ENCODE results near the gene PHF21B. TPM values are rescaled to one million over a fixed set of nuclear protein-coding genes. Genes with fewer than 3 reads are reported as not detected.

Gene PHF21B
- polyA plus RNA-seq, 1 donor (not counting 4 experiments of a cell fraction or from before 2014, with no cell fraction given), result not detected

DNA sequence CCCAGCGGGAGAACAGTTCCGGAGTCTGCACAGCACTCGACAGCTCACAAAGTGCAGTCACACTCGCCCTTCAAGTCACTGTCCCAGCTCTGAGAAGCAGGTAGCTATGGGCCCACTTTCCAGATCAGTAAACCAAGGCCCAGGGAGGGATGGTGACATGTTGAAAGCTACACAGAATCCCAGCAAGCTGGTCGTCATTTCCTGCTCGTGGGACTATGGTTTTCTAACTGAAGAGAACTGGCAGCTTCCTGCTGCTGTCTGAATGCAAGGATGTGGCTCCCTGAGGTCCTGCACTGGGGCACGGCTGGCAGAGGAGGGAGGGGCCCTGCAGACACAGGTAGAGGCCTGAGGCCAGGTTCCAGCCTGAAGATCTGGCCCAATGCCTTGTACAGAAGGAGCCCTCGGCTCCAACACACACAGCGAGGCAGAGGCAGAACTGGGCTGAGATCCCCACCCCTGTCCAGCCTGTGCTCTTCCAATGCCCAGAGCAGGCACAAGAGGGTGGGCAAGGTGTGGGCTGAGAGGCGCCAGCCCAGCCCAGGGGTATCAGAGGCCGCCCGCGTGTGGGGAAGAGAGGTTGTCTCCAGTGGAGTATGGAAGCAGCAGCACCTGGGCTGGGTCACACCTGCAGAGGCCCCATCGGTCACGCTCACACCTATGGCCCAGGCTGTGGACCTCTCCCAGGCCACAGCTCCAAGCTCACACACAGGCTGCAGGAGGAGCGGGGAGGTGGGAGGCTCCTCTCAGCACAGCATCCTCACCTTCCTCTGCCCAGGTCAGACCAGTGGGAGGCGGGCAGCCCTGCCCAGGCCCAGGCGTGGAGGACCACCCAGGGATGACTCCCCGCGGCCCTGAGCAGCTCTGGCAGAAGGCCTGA, 119.2 kb downstream of the PHF21B start:
- no peak overlapping the region for H3K9ac ChIP-seq (ENCODE audit: control insufficient read depth, extremely low read depth, insufficient read depth, low read length)
- H3K79me2 ChIP-seq (ENCODE audit: control insufficient read depth, insufficient read depth, low read length), result no peaks in the 10 kb centered on the region
- no peaks in the 10 kb centered on the region for H3K9me1 ChIP-seq (ENCODE audit: control insufficient read depth, extremely low read depth, insufficient read depth, low read length)
- peaks cover 16% of the 10 kb centered on the region for H3K27me3 ChIP-seq (ENCODE audit: control insufficient read depth, extremely low read depth, insufficient read depth, low read length)
- TF ChIP-seq EZH2 (IDR thresholded peaks at IDR 0.05; ENCODE audit: low read length), result no peak
- TF ChIP-seq, protein P1, sequence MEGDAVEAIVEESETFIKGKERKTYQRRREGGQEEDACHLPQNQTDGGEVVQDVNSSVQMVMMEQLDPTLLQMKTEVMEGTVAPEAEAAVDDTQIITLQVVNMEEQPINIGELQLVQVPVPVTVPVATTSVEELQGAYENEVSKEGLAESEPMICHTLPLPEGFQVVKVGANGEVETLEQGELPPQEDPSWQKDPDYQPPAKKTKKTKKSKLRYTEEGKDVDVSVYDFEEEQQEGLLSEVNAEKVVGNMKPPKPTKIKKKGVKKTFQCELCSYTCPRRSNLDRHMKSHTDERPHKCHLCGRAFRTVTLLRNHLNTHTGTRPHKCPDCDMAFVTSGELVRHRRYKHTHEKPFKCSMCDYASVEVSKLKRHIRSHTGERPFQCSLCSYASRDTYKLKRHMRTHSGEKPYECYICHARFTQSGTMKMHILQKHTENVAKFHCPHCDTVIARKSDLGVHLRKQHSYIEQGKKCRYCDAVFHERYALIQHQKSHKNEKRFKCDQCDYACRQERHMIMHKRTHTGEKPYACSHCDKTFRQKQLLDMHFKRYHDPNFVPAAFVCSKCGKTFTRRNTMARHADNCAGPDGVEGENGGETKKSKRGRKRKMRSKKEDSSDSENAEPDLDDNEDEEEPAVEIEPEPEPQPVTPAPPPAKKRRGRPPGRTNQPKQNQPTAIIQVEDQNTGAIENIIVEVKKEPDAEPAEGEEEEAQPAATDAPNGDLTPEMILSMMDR (optimal IDR thresholded peaks at IDR 0.05 in 1 of 3, IDR thresholded peaks at IDR 0.05 in 1 of 3, conservative IDR thresholded peaks at IDR 0.05 in 1 of 3; ENCODE audit: extremely low read depth in 1 of 3, insufficient read depth in 2 of 3, low read length in 3 of 3), result no peak
- no peaks in the 10 kb centered on the region for H3K9me3 ChIP-seq (ENCODE audit: control insufficient read depth, low read depth, low read length)
- H3K4me2 ChIP-seq (ENCODE audit: control insufficient read depth, extremely low read depth, insufficient read depth, low read depth, low read length), result no peak overlapping the region
- no peaks in the 10 kb centered on the region for H4K20me1 ChIP-seq (ENCODE audit: control insufficient read depth, extremely low read depth, insufficient read depth, low read length)
- H3K27ac ChIP-seq (ENCODE audit: control insufficient read depth, insufficient read depth, low read length), result no peak overlapping the region
- H3K36me3 ChIP-seq (ENCODE audit: control insufficient read depth in 2 of 2, extremely low read depth in 1 of 2, insufficient read depth in 2 of 2, low read length in 2 of 2), result no peaks in the 10 kb centered on the region
- no peak overlapping the region for H2AFZ ChIP-seq (ENCODE audit: control insufficient read depth, low read length)
- DNase-seq (ENCODE audit: low read depth, low spot score) (no peak), FAIRE-seq (no peak)
- no peak overlapping the region for H3K4me3 ChIP-seq (ENCODE audit: control insufficient read depth in 2 of 3, extremely low read depth in 1 of 3, insufficient read depth in 2 of 3, low read depth in 1 of 3, low read length in 3 of 3)
- H3K4me1 ChIP-seq (ENCODE audit: control insufficient read depth, extremely low read depth, insufficient read depth, low read length), result no peaks in the 10 kb centered on the region
- dilution Hi-C loops (cut with MboI; ENCODE audit: extremely low pct_ligation_motif_present, low sequenced_read_pairs), result no loop called here

DNA sequence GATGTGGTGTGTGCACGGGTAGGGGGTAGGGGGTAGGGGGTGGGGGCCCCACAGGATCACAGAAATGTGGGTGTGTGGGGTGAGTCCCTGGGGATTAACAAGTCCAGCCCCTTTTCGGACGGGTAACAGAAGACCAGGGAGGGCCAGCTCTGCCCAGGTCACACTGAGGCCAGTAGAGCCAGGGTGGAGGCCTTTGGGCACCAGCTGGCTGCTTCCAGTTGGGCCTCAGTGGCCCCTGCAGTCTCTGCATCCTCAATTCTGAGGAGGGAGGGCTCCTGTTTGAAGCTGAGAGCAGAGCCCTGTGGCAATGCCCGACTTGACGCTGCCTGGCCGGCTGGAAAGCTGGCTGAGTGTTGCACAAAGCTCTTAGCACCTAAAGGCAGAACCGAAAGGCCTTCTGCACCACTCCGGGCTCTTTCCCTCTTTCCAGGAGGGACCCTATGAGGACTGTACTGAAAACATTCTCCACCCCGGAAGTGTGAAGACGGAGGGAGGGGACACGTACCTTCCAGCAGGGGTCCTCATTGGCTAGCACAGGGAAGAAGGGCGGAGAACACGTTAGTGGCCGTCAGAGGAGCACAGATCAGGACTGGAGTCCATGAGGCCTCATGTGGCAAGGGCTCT, 120.4 kb downstream of the PHF21B start:
- no peak for FAIRE-seq

More for the DNA sequence above, 120.4 kb downstream of the PHF21B start:
- Histone ChIP-seq H3K9ac (ENCODE audit: control insufficient read depth, extremely low read depth, insufficient read depth, low read length) (no peak overlapping the region), H3K27me3 (ENCODE audit: control insufficient read depth, extremely low read depth, insufficient read depth, low read length) (peaks cover 6% of the 10 kb centered on the region), H3K9me3 (ENCODE audit: control insufficient read depth, low read depth, low read length) (no peaks in the 10 kb centered on the region), H3K4me1 (ENCODE audit: control insufficient read depth, extremely low read depth, insufficient read depth, low read length) (no peaks in the 10 kb centered on the region), H3K4me2 (ENCODE audit: control insufficient read depth, extremely low read depth, insufficient read depth, low read depth, low read length) (no peak overlapping the region), H4K20me1 (ENCODE audit: control insufficient read depth, extremely low read depth, insufficient read depth, low read length) (no peaks in the 10 kb centered on the region), H3K79me2 (ENCODE audit: control insufficient read depth, insufficient read depth, low read length) (no peaks in the 10 kb centered on the region), H3K9me1 (ENCODE audit: control insufficient read depth, extremely low read depth, insufficient read depth, low read length) (no peaks in the 10 kb centered on the region), H3K27ac (ENCODE audit: control insufficient read depth, insufficient read depth, low read length) (no peak overlapping the region), H2AFZ (ENCODE audit: control insufficient read depth, low read length) (no peak overlapping the region), H3K4me3 (ENCODE audit: control insufficient read depth in 2 of 3, extremely low read depth in 1 of 3, insufficient read depth in 2 of 3, low read depth in 1 of 3, low read length in 3 of 3) (no peak overlapping the region), H3K36me3 (ENCODE audit: control insufficient read depth in 2 of 2, extremely low read depth in 1 of 2, insufficient read depth in 2 of 2, low read length in 2 of 2) (no peaks in the 10 kb centered on the region)
- TF ChIP-seq, protein P1 (optimal IDR thresholded peaks at IDR 0.05 in 1 of 3, IDR thresholded peaks at IDR 0.05 in 1 of 3, conservative IDR thresholded peaks at IDR 0.05 in 1 of 3; ENCODE audit: extremely low read depth in 1 of 3, insufficient read depth in 2 of 3, low read length in 3 of 3), result peak in 1 of 3 experiments; percentile 8
- TF ChIP-seq EZH2 (IDR thresholded peaks at IDR 0.05; ENCODE audit: low read length), result no peak
- dilution Hi-C loops (cut with MboI; ENCODE audit: extremely low pct_ligation_motif_present, low sequenced_read_pairs), result no loop called here
- DNase-seq (ENCODE audit: low read depth, low spot score), result no peak

Data from keratinocyte (primary cell).